SK-N-SH treated with all-trans-retinoic acid at 6 μM for 48 hours (cell line): ENCODE data around the gene PTDSS2.

ENCODE experiments used
- ATAC-seq: fragments of 200-7000 bp; cut with Tn5 transposase; 3 replicates; pipeline ENCODE4 v1.9.1; 2020; ENCODE audit warnings: mild to moderate bottlenecking, moderate library complexity
- ARNTL ChIP-seq: fragments of 450-650 bp; formaldehyde crosslinking; IDR thresholded peaks from 2 replicates; pipeline ENCODE4 v1.5.0; 2020; ENCODE audit warnings: low read depth, mild to moderate bottlenecking, moderate library complexity, borderline replicate concordance
- BACH2 ChIP-seq: fragments of 250-450 bp; sonication (Bioruptor Pico); IDR thresholded peaks from 2 replicates; pipeline ENCODE4 v1.9.0; 2021; ENCODE audit warnings: mild to moderate bottlenecking, borderline replicate concordance
- CSDC2 ChIP-seq: fragments of 250-450 bp; sonication (Bioruptor Pico); IDR thresholded peaks from 2 replicates; pipeline ENCODE4 v1.5.0; 2020; ENCODE audit warnings: mild to moderate bottlenecking, moderate library complexity
- ESRRG ChIP-seq: fragments of 250-450 bp; sonication (Bioruptor Pico); IDR thresholded peaks from 2 replicates; pipeline ENCODE4 v1.6.1; 2021; ENCODE audit warnings: mild to moderate bottlenecking
- GLIS3 ChIP-seq: fragments of 250-450 bp; sonication (Bioruptor Pico); IDR thresholded peaks from 2 replicates; pipeline ENCODE4 v1.5.0; 2020; ENCODE audit warnings: mild to moderate bottlenecking, moderate library complexity
- ISL1 ChIP-seq: fragments of 250-450 bp; sonication (Bioruptor Pico); IDR thresholded peaks from 2 replicates; pipeline ENCODE4 v2.1.2; 2022; ENCODE audit warnings: mild to moderate bottlenecking, moderate library complexity
- OSR1 ChIP-seq: fragments of 250-450 bp; sonication (Bioruptor Pico); IDR thresholded peaks from 2 replicates; pipeline ENCODE4 v1.8.0; 2022; ENCODE audit warnings: moderate library complexity, mild to moderate bottlenecking, inconsistent platforms
- RARB ChIP-seq: fragments of 250-450 bp; sonication (Bioruptor Pico); IDR thresholded peaks from 2 replicates; pipeline ENCODE4 v1.8.0; 2021; ENCODE audit warnings: mild to moderate bottlenecking, moderate library complexity
- SNAI2 ChIP-seq: fragments of 250-450 bp; sonication (Bioruptor Pico); IDR thresholded peaks from 2 replicates; pipeline ENCODE4 v1.5.0; 2020; ENCODE audit warnings: mild to moderate bottlenecking, moderate library complexity
- TOX ChIP-seq: fragments of 250-450 bp; sonication (Bioruptor Pico); IDR thresholded peaks from 2 replicates; pipeline ENCODE4 v1.8.0; 2021; ENCODE audit warnings: mild to moderate bottlenecking, moderate library complexity, borderline replicate concordance
- ZC3H10 ChIP-seq: fragments of 250-450 bp; sonication (Bioruptor Pico); IDR thresholded peaks from 2 replicates; pipeline ENCODE4 v1.5.1; 2021; ENCODE audit warnings: mild to moderate bottlenecking, moderate library complexity
- ZFP3 ChIP-seq: fragments of 250-450 bp; sonication (Bioruptor Pico); IDR thresholded peaks from 2 replicates; pipeline ENCODE4 v1.5.0; 2020; ENCODE audit warnings: mild to moderate bottlenecking, moderate library complexity
- ZFP30 ChIP-seq: fragments of 450-650 bp; formaldehyde crosslinking; IDR thresholded peaks from 2 replicates; pipeline ENCODE4 v1.5.0; 2022; ENCODE audit warnings: mild to moderate bottlenecking, moderate library complexity
- ZNF565 ChIP-seq: fragments of 450-650 bp; formaldehyde crosslinking; conservative IDR thresholded peaks from 2 replicates; pipeline ENCODE4 v1.5.0; 2020; ENCODE audit warnings: low read depth, mild to moderate bottlenecking, moderate library complexity
- ZNF70 ChIP-seq: fragments of 450-650 bp; formaldehyde crosslinking; IDR thresholded peaks from 2 replicates; pipeline ENCODE4 v1.5.0; 2020; ENCODE audit warnings: mild to moderate bottlenecking, moderate library complexity
- ZNF8 ChIP-seq: fragments of 450-650 bp; formaldehyde crosslinking; IDR thresholded peaks from 2 replicates; pipeline ENCODE4 v1.5.0; 2020; ENCODE audit warnings: mild to moderate bottlenecking, moderate library complexity
- TF ChIP-seq, protein P1 (sequence below): fragments of 250-450 bp; sonication (Bioruptor Pico); IDR thresholded peaks from 2 replicates; pipeline ENCODE4 v1.8.0; 2020; ENCODE audit warnings: mild to moderate bottlenecking, moderate library complexity, borderline replicate concordance
- TF ChIP-seq, protein P2 (sequence below): fragments of 250-450 bp; sonication (Bioruptor Pico); IDR thresholded peaks from 2 replicates; pipeline ENCODE4 v1.8.0; 2021; ENCODE audit warnings: low read depth, mild to moderate bottlenecking, moderate library complexity, borderline replicate concordance
- TF ChIP-seq, protein P3 (sequence below): fragments of 250-450 bp; sonication (Bioruptor Pico); IDR thresholded peaks from 2 replicates; pipeline ENCODE4 v1.5.0; 2020; ENCODE audit warnings: mild to moderate bottlenecking, moderate library complexity
- TF ChIP-seq, protein P4 (sequence below): fragments of 250-450 bp; sonication (Bioruptor Pico); IDR thresholded peaks from 2 replicates; pipeline ENCODE4 v1.5.1; 2021; ENCODE audit warnings: mild to moderate bottlenecking, moderate library complexity

Gene PTDSS2

DNA sequence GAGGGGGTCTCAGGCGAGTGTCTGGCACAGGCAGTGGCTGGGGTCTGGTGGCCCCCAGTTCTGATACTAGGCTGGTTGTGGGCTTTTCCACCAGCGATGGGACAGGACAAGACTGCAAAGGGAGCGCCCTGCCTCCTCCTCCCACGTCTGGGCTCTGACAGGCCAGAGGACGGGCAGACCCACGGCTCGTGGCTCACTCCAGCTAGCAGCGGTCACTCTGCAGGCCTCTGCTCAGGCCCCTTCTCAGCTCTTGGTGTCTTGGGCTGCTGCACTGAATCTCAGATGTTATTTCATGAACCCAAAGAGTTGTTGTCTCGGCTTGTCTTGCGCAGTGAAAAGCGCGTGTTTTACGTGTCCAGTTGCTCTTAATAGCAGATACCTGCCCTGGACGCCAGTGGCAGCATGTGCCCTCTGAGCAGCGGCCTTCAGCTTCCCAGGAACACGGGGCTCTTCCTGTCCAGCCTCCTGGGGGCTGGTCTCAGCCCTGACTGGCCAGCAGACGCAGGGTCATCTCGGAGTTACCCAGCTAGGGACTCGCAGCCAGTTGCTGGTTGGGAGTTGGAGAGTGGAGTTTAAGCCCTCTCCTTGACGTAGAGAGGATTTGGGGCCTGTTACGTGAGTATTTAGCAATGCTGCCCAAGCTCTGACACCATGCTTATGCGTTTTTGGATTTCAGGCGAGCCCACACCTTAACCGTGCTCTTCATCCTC is 9.6 kb downstream of the PTDSS2 start (continued):
- TF ChIP-seq, protein P1, sequence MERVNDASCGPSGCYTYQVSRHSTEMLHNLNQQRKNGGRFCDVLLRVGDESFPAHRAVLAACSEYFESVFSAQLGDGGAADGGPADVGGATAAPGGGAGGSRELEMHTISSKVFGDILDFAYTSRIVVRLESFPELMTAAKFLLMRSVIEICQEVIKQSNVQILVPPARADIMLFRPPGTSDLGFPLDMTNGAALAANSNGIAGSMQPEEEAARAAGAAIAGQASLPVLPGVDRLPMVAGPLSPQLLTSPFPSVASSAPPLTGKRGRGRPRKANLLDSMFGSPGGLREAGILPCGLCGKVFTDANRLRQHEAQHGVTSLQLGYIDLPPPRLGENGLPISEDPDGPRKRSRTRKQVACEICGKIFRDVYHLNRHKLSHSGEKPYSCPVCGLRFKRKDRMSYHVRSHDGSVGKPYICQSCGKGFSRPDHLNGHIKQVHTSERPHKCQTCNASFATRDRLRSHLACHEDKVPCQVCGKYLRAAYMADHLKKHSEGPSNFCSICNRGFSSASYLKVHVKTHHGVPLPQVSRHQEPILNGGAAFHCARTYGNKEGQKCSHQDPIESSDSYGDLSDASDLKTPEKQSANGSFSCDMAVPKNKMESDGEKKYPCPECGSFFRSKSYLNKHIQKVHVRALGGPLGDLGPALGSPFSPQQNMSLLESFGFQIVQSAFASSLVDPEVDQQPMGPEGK = no peak
- TF ChIP-seq TOX (CRISPR knock-in tag) (no peak), ZC3H10 (no peak), ZFP3 (CRISPR knock-in tag) (no peak)

DNA sequence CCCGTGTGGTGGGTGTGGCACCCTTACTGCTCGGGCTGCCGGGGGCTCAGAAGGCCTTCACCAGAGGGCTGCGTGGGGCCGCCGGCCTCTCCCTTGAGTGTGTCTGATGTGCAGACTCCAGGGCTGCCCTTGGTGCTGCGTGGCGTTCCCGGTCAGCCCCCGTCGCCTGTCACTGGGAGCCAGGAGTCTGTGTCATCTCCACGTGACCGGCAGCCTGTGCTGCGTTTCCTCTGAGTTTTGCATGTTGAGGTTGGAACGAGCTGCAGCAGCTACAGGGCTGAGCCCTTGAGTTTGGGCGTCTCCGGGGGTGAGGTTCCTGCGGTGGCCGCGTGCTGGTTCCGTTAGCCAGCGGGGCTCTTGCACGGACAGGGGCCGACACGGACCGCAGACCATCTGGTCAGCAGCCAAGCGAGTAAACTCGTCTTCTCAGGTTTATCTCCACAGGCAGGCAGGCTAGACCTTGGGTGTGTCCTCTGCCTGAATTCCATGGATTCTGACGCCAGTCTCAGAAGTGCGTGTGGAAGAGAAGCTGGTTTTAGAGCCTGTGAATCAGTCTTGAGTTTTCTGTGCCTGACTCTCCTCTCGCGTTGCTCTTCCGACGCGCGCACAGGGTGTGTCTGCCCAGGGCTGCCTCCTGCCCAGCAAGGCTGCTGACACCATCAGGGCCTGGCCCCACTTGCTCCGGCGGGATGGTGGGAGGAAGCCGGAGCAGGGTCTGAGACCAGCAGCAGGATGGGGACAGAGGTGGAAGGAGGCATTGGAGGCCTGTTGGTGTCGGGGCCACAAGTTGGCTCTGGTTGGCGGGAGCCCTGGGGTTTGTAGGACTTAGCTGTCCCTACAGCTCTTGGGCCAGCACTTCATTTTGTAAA is 10.5 kb downstream of the PTDSS2 start:
- no peak for TF ChIP-seq ARNTL (CRISPR knock-in tag)
- no peak for TF ChIP-seq SNAI2
- no peak for TF ChIP-seq RARB (CRISPR knock-in tag)
- TF ChIP-seq, protein P2, sequence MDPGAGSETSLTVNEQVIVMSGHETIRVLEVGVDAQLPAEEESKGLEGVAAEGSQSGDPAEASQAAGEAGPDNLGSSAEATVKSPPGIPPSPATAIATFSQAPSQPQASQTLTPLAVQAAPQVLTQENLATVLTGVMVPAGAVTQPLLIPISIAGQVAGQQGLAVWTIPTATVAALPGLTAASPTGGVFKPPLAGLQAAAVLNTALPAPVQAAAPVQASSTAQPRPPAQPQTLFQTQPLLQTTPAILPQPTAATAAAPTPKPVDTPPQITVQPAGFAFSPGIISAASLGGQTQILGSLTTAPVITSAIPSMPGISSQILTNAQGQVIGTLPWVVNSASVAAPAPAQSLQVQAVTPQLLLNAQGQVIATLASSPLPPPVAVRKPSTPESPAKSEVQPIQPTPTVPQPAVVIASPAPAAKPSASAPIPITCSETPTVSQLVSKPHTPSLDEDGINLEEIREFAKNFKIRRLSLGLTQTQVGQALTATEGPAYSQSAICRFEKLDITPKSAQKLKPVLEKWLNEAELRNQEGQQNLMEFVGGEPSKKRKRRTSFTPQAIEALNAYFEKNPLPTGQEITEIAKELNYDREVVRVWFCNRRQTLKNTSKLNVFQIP (CRISPR knock-in tag) = no peak
- TF ChIP-seq, protein P3, sequence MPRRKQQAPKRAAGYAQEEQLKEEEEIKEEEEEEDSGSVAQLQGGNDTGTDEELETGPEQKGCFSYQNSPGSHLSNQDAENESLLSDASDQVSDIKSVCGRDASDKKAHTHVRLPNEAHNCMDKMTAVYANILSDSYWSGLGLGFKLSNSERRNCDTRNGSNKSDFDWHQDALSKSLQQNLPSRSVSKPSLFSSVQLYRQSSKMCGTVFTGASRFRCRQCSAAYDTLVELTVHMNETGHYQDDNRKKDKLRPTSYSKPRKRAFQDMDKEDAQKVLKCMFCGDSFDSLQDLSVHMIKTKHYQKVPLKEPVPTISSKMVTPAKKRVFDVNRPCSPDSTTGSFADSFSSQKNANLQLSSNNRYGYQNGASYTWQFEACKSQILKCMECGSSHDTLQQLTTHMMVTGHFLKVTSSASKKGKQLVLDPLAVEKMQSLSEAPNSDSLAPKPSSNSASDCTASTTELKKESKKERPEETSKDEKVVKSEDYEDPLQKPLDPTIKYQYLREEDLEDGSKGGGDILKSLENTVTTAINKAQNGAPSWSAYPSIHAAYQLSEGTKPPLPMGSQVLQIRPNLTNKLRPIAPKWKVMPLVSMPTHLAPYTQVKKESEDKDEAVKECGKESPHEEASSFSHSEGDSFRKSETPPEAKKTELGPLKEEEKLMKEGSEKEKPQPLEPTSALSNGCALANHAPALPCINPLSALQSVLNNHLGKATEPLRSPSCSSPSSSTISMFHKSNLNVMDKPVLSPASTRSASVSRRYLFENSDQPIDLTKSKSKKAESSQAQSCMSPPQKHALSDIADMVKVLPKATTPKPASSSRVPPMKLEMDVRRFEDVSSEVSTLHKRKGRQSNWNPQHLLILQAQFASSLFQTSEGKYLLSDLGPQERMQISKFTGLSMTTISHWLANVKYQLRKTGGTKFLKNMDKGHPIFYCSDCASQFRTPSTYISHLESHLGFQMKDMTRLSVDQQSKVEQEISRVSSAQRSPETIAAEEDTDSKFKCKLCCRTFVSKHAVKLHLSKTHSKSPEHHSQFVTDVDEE (CRISPR knock-in tag) = no peak
- TF ChIP-seq ZNF8 (CRISPR knock-in tag) = no peak
- TF ChIP-seq, protein P4, sequence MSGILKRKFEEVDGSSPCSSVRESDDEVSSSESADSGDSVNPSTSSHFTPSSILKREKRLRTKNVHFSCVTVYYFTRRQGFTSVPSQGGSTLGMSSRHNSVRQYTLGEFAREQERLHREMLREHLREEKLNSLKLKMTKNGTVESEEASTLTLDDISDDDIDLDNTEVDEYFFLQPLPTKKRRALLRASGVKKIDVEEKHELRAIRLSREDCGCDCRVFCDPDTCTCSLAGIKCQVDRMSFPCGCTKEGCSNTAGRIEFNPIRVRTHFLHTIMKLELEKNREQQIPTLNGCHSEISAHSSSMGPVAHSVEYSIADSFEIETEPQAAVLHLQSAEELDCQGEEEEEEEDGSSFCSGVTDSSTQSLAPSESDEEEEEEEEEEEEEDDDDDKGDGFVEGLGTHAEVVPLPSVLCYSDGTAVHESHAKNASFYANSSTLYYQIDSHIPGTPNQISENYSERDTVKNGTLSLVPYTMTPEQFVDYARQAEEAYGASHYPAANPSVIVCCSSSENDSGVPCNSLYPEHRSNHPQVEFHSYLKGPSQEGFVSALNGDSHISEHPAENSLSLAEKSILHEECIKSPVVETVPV (CRISPR knock-in tag) = no peak
- TF ChIP-seq, protein P1 = no peak
- no peak for TF ChIP-seq GLIS3 (CRISPR knock-in tag)
- no peak for TF ChIP-seq OSR1 (CRISPR knock-in tag)
- no peak for TF ChIP-seq CSDC2 (CRISPR knock-in tag)
- no peak for TF ChIP-seq TOX (CRISPR knock-in tag)
- TF ChIP-seq ISL1 (CRISPR knock-in tag) = no peak
- no peak for TF ChIP-seq ZC3H10
- no peak for TF ChIP-seq ESRRG
- ATAC-seq = no peak

DNA sequence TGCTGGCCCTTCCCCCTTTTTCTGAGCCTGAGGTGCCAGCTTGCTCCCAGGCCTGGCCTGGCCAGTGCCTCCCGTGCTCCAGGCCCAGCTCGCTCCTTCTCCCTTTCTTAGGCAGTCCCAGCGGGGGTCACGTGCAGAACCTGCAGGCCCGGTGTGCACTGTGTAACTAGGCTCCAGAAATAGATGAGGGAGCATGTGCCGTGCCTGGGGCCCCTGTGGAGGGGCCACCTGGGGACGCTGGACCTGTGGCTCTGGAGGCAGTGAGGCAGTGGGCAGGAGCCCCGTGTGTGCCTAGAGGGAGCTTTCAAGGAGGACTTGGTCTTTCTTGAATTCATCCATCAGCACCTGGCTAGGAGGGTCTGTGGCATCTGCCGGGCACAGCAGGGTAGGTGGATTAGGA is 11.5 kb downstream of the PTDSS2 start:
- no peak for ATAC-seq
- no peak for TF ChIP-seq ZNF565 (CRISPR knock-in tag)
- TF ChIP-seq, protein P4 (CRISPR knock-in tag) = no peak
- TF ChIP-seq, protein P1 = no peak
- no peak for TF ChIP-seq BACH2 (CRISPR knock-in tag)
- TF ChIP-seq ZNF70 = no peak
- TF ChIP-seq ISL1 (CRISPR knock-in tag) = no peak
- TF ChIP-seq, protein P3 (CRISPR knock-in tag) = no peak
- TF ChIP-seq ZFP30 (CRISPR knock-in tag) = no peak
- TF ChIP-seq GLIS3 (CRISPR knock-in tag) = no peak
